ENCODE data around the gene PPFIBP1.

- TF ChIP-seq EZH2phosphoT487 (IDR thresholded peaks at IDR 0.05; ENCODE audit: low read depth, severe bottlenecking, unreplicated experiment) (no peak), CTCF (IDR thresholded peaks at IDR 0.05; ENCODE audit: poor library complexity) (no peak), EZH2 (IDR thresholded peaks at IDR 0.05; ENCODE audit: borderline replicate concordance) (no peak)
Observed at GRCh38 chr12:27606986-27607385, 83.0 kb downstream of the PPFIBP1 start.

Data from hepatocyte (in vitro differentiated cells).